OCI-LY1 (cell line): Measurements from ENCODE around the gene SDC1.

ENCODE experiments used
- H2AFZ ChIP-seq: fragments of 200-600 bp; sonication (generic), shearing (Covaris generic); 2 replicates; pipeline ENCODE4 v1.6.0; 2014; ENCODE audit warnings: antibody characterized with exemption, mild to moderate bottlenecking, low read length
- H3F3A ChIP-seq: fragments of 200-600 bp; sonication (generic), shearing (Covaris generic); 2 replicates; pipeline ENCODE4 v1.6.0; 2014; ENCODE audit warnings: mild to moderate bottlenecking, antibody characterized with exemption, low read length, moderate library complexity; ENCODE audit not compliant: insufficient read depth
- H3K27ac ChIP-seq: fragments of 200-600 bp; sonication (generic); 2 replicates; pipeline ENCODE4 v1.5.1; 2014; ENCODE audit warnings: low read length, mixed run types, mild to moderate bottlenecking, low read depth; ENCODE audit not compliant: poor library complexity, severe bottlenecking
- H3K27me3 ChIP-seq: fragments of 200-600 bp; sonication (generic); 2 replicates; pipeline ENCODE4 v1.6.0; 2014; ENCODE audit warnings: antibody characterized with exemption, mild to moderate bottlenecking, low read length, moderate library complexity; ENCODE audit not compliant: insufficient read depth
- H3K36me3 ChIP-seq: fragments of 200-600 bp; sonication (generic); 2 replicates; pipeline ENCODE4 v1.6.1; 2014; ENCODE audit warnings: mild to moderate bottlenecking, antibody characterized with exemption, low read length, moderate library complexity, mixed read lengths; ENCODE audit not compliant: insufficient read depth
- H3K4me1 ChIP-seq: fragments of 200-600 bp; sonication (generic); 2 replicates; pipeline ENCODE4 v1.5.1; 2014; ENCODE audit warnings: mild to moderate bottlenecking, low read length, moderate library complexity; ENCODE audit not compliant: insufficient read depth, severe bottlenecking
- H3K4me2 ChIP-seq: fragments of 200-600 bp; sonication (generic), shearing (Covaris generic); 2 replicates; pipeline ENCODE4 v1.6.1; 2014; ENCODE audit warnings: low read length
- H3K4me3 ChIP-seq: fragments of 200-600 bp; sonication (generic); 2 replicates; pipeline ENCODE4 v1.5.1; 2014; ENCODE audit warnings: low read length, low read depth, mild to moderate bottlenecking, mixed read lengths; ENCODE audit not compliant: poor library complexity, severe bottlenecking
- H3K79me2 ChIP-seq: fragments of 200-600 bp; shearing (Covaris generic); 2 replicates; pipeline ENCODE4 v1.6.1; 2016; ENCODE audit warnings: mixed run types, low read length, mixed read lengths; ENCODE audit not compliant: insufficient read depth
- H3K9ac ChIP-seq: fragments of 200-600 bp; sonication (generic), shearing (Covaris generic); 2 replicates; pipeline ENCODE4 v1.6.1; 2014; ENCODE audit warnings: mild to moderate bottlenecking, low read length, mixed read lengths
- H3K9me2 ChIP-seq: fragments of 200-600 bp; sonication (generic), shearing (Covaris generic); 2 replicates; pipeline ENCODE4 v1.6.1; 2014; ENCODE audit warnings: low read depth, mild to moderate bottlenecking, low read length, mixed read lengths
- H3K9me3 ChIP-seq: fragments of 200-600 bp; shearing (Covaris generic); 2 replicates; pipeline ENCODE4 v1.6.1; 2014; ENCODE audit warnings: low read length, mixed read lengths
- H4K20me1 ChIP-seq: fragments of 200-600 bp; sonication (generic), shearing (Covaris generic); 2 replicates; pipeline ENCODE4 v1.6.0; 2016; ENCODE audit warnings: mild to moderate bottlenecking, low read length; ENCODE audit not compliant: insufficient read depth
- EZH2 ChIP-seq: fragments of 200-600 bp; sonication (generic), shearing (Covaris generic); IDR thresholded peaks from 2 replicates; pipeline ENCODE4 v1.8.0; 2017; ENCODE audit warnings: borderline replicate concordance, mixed run types, mild to moderate bottlenecking, antibody characterized with exemption, low read length, moderate library complexity, mixed read lengths
- TF ChIP-seq, protein P1 (sequence below): fragments of 200-600 bp; sonication (generic), shearing (Covaris generic); IDR thresholded peaks from 2 replicates; pipeline ENCODE4 v1.5.1; 2017; ENCODE audit warnings: mild to moderate bottlenecking, antibody characterized with exemption, low read length, moderate library complexity, mixed read lengths

Gene SDC1

DNA sequence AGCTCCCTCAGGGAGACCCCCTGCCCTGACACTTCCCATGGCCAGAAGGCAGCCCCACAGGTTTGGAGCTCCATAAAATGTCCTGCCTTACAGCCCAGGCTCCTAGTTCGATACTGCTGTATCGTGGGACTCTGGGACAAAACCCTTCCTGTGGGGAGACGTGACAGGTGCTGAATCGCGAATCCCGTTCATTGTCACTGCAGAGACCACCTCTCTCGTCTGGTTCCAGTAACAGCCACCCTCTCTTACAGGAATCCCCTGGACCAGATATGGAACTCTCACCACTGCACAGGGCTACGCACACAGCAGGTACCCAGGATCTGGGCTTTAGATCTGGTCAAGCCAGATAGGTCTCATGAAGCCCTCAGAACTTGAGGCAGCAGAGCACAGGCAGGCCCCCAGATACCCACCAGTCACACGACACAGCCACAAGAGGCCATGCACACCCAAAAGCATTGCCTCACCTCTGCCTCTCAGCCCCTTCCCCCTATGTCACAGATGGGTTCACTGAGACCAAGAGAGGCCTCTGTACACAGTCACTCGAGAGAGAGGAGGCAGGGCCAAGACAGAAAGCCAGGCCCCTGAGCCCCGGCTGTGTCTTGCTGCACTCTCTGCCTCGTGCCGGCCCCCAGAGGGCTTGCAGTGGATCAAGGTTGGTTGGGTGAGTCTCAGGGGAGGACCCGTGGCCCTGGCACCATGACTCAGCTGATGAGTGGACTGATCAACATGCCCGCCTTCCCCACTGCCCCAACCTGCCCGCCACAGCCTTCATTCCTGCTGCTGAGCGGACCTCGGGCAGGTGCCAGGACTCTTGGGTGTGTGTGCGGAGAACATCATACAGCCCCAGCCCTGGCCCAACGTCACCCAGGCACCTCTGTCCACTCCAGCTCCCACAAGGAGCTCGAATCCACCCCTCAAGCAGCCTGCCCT lies 7.6 kb downstream of the SDC1 start:
- H3K27ac ChIP-seq = no peak overlapping the region
- H3K9ac ChIP-seq = no peak overlapping the region
- H3K27me3 ChIP-seq = peaks cover 12% of the 10 kb centered on the region
- TF ChIP-seq, protein P1, sequence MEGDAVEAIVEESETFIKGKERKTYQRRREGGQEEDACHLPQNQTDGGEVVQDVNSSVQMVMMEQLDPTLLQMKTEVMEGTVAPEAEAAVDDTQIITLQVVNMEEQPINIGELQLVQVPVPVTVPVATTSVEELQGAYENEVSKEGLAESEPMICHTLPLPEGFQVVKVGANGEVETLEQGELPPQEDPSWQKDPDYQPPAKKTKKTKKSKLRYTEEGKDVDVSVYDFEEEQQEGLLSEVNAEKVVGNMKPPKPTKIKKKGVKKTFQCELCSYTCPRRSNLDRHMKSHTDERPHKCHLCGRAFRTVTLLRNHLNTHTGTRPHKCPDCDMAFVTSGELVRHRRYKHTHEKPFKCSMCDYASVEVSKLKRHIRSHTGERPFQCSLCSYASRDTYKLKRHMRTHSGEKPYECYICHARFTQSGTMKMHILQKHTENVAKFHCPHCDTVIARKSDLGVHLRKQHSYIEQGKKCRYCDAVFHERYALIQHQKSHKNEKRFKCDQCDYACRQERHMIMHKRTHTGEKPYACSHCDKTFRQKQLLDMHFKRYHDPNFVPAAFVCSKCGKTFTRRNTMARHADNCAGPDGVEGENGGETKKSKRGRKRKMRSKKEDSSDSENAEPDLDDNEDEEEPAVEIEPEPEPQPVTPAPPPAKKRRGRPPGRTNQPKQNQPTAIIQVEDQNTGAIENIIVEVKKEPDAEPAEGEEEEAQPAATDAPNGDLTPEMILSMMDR = no peak
- no peak for TF ChIP-seq EZH2
- no peaks in the 10 kb centered on the region for H3K4me1 ChIP-seq
- H3K4me2 ChIP-seq = no peak overlapping the region
- H3K4me3 ChIP-seq = no peak overlapping the region
- H3K36me3 ChIP-seq = no peaks in the 10 kb centered on the region
- H3K9me2 ChIP-seq = no peaks in the 10 kb centered on the region
- H3K79me2 ChIP-seq = no peaks in the 10 kb centered on the region
- H3F3A ChIP-seq = no peaks in the 10 kb centered on the region
- no peaks in the 10 kb centered on the region for H3K9me3 ChIP-seq
- H2AFZ ChIP-seq = no peak overlapping the region
- H4K20me1 ChIP-seq = no peaks in the 10 kb centered on the region

DNA sequence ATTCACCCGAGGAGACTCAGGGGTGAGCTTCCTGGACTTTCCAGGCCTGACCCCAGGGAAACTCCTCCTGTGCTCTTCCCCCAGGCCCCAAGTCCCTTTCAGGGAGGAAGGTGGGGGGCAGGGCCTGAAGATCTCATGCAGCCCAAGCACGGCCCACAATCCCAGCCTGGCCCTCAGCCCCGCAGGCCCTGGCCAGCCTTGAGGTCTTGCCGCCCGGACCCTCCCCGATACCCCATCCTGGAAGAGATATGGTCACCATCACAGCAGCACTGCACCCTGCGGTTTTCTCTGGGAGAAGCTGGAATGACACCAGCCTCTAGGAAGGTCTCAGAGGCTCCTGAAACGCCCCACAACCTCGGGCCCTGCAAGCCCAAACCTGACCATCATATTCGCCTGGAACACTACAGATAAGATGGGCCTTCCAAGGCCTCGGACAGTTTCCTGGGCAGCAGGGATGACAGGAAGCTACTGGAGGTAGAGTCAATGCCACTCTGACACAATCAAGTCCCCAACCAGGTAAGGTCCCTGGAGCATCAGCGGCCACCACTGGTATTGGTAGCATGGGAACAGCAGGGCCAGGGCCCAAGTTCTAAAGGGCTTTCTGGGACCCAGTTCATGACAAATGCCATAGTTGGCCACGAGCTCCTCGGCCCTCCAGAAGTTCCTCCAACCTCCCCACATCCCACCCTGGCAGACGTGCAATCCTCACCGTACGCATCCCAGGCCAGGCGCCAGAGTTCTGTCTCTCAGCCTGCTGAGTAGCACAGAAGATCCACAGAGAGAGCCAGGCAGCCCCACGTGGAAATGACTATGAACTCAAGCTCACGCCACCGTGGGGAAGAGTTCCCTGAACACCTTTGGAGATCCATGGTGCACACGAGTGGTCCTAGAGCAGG lies 8.6 kb downstream of the SDC1 start:
- Histone ChIP-seq H3K4me1 (no peaks in the 10 kb centered on the region), H3K4me3 (no peak overlapping the region), H3K36me3 (no peaks in the 10 kb centered on the region), H3F3A (no peaks in the 10 kb centered on the region), H2AFZ (no peak overlapping the region), H3K9me3 (no peaks in the 10 kb centered on the region), H3K9me2 (no peaks in the 10 kb centered on the region), H4K20me1 (no peaks in the 10 kb centered on the region), H3K79me2 (no peaks in the 10 kb centered on the region), H3K4me2 (no peak overlapping the region), H3K27ac (no peak overlapping the region), H3K27me3 (peaks cover 18% of the 10 kb centered on the region), H3K9ac (no peak overlapping the region)
- TF ChIP-seq EZH2 = no peak

DNA sequence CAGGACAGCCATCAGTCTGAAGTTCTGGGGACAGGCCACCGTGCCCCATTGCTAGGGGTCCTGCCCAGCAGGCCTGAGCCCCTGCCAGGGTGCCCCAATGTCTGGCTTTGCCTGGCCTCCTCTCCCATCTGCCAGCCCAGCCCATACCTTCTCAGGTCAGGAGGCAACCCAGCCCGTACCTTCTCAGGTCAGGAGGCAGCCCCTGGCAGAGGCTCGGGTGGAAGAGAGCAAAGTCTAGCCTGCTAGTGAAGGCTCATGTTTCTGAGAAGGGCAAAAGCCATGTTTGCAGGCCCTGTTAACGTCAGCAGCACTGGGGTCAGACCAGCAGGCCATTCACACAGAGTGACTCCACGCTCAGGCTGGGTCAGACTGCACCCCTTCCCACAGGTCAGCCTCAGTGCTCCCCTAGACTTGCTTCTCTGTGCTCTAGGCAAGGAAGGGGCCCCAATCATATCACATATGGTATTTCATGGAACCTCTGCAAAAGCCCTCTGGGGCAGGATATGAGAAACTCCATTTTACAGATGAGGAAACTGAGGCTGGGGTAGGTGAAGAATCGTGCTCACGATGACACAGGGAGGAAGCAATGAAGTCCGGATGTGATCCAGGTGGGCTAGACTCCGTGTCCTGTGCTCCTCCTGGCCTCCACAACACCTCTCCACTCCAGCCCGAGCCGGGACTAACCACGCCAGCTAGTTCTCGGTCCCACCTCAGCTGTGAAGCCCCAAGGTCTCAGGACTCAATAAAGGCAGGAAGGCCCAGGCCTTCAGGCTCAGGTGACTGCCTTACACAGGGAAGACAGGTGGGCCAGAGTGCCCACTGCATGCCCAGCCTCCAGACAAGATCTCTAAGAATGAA lies 9.5 kb downstream of the SDC1 start:
- no peaks in the 10 kb centered on the region for H3K36me3 ChIP-seq
- no peaks in the 10 kb centered on the region for H4K20me1 ChIP-seq
- no peak for TF ChIP-seq EZH2
- TF ChIP-seq, protein P1 = no peak
- no peaks in the 10 kb centered on the region for H3K4me1 ChIP-seq
- no peaks in the 10 kb centered on the region for H3K9me3 ChIP-seq
- H3K4me3 ChIP-seq = no peak overlapping the region
- H3F3A ChIP-seq = no peaks in the 10 kb centered on the region
- H3K9ac ChIP-seq = no peak overlapping the region
- no peak overlapping the region for H2AFZ ChIP-seq
- H3K27ac ChIP-seq = no peak overlapping the region
- no peaks in the 10 kb centered on the region for H3K79me2 ChIP-seq
- H3K27me3 ChIP-seq = peaks cover 19% of the 10 kb centered on the region
- no peaks in the 10 kb centered on the region for H3K9me2 ChIP-seq
- H3K4me2 ChIP-seq = no peak overlapping the region
